Activated T-helper 1 cell treated with anti-CD3 and anti-CD28 coated beads, Interleukin-12 subunit alpha, Interleukin-12 subunit beta, Interleukin-2, Interleukin-4 antibody, amounts not matched to agents 30 ng/mL and 10 ng/mL and 1 ng/mL, durations not matched to agents 14 hours and 24 hours and 36 hours (primary cell): ENCODE data around the gene IGSF9. TPM values are rescaled to one million over a fixed set of nuclear protein-coding genes. Genes with fewer than 3 reads are reported as not detected.
"Not testable (repeated sequence)": the region's sequence is repeated elsewhere in the genome, so short reads cannot be mapped to it uniquely, and the experiment has no call there.

Experiments used
- DNase-seq: peaks from one replicate; pipeline ENCODE4 v3.0.0; 2021; ENCODE audit warnings: low spot score
- H3K27ac Mint-ChIP-seq: one replicate; pipeline ENCODE4 v1.8.0; 2021; ENCODE audit warnings: mild to moderate bottlenecking, mixed read lengths
- H3K27me3 Mint-ChIP-seq: one replicate; pipeline ENCODE4 v1.8.0; 2022; ENCODE audit warnings: mild to moderate bottlenecking, moderate library complexity, mixed read lengths; ENCODE audit not compliant: insufficient read depth
- H3K36me3 Mint-ChIP-seq: one replicate; pipeline ENCODE4 v1.8.0; 2021; ENCODE audit warnings: low read depth, mixed read lengths
- H3K4me1 Mint-ChIP-seq: one replicate; pipeline ENCODE4 v1.8.0; 2021; ENCODE audit warnings: low read depth, mixed read lengths
- H3K4me3 Mint-ChIP-seq: one replicate; pipeline ENCODE4 v1.8.0; 2021; ENCODE audit warnings: mild to moderate bottlenecking, moderate library complexity, mixed read lengths
- H3K9me3 Mint-ChIP-seq: one replicate; pipeline ENCODE4 v1.8.0; 2021; ENCODE audit warnings: mixed read lengths
- intact Hi-C: fragments of 100-400 bp; cut with micrococcal nuclease; formaldehyde crosslinking; loops from one replicate; pipeline ENCODE4 v1.15.1; 2024
- total RNA-seq: library from RNA; stranded (reverse); gene quantifications from 2 replicates; pipeline ENCODE4 v1.2.3, GENCODE V29; 2022

Gene IGSF9
- total RNA-seq, 1 donor from 2014 or later = not detected

DNA sequence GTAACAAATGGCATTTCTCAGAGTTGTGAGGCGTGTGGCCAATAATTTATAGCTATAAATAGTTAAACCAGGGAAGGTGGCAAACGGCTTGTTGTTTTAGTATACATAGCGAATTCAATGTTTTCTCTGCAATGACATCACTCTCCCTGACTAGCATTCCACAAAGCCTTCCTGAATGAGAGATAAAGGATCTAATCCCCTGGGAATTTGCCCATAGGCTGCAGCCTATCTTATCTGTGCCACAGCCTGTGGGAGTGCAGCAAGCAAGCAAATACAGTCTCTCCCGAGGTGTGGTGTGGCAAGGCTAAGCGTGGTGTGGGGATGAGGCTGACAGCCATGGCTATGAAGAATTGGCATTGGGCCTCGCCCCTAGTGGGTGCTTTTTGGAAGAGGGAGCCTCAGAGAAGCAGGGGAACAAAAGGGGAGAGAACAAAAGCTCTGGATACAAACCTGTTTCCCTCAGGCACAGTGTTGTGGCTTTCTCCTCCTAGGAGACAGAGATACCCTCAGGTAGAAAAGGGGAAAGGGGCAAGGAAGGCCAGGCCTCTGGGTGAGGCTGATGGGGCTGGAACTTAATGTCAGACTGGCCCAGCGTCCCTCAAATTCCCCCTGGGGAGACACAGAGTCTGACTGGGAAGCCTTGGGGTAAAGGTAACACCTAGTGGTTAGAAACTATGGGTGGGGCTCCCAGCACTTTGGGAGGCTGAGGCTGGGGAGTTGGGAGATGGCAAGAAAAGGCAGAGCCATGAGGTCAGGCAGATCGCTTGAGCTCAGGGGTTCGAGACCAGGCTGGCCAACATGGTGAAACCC is 29.0 kb downstream of the IGSF9 start:
- Mint-ChIP-seq H3K27me3 (no peaks in the 10 kb centered on the region), H3K36me3 (peaks cover 60% of the 10 kb centered on the region), H3K4me1 (peaks cover 58% of the 10 kb centered on the region), H3K9me3 (no peaks in the 10 kb centered on the region), H3K27ac (peak overlapping the region; percentile 59), H3K4me3 (no peak overlapping the region)
- DNase-seq = no peak
- intact Hi-C loops = no loop called here

DNA sequence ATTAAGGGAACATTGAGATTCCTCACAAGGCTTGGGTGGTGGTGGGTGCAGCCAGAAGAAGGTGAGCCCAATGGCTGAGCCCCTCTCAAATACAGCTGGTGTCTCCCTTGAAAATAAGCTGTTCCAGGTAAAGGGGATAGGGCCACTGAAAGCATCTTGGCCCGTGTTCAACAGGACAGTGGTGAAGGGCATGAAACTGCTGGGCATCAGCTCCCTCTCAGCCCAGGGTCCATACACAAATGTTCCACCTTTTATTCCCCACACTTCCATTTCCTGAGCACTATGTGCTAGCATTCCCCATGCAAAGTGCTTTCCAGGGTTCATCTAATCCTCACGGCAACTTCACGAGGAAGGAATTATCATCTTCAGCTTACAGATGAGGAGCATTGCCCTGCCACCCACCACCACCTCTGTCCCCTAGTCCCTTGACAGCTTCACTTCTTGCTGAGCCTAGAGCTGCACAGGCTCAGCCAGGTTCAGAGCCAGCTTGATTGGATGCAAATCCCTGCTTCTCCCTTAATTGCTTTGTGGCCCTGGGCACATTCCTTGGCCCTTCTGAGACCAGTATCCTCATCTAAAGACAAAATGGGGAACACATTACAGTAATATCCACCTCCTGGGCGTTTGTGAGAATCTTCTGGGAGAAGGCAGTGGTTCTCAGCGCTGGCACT is 29.7 kb downstream of the IGSF9 start:
- peaks cover 58% of the 10 kb centered on the region for H3K4me1 Mint-ChIP-seq
- no peaks in the 10 kb centered on the region for H3K9me3 Mint-ChIP-seq
- H3K27me3 Mint-ChIP-seq = no peaks in the 10 kb centered on the region
- DNase-seq = no peak
- peaks cover 54% of the 10 kb centered on the region for H3K36me3 Mint-ChIP-seq
- no peak overlapping the region for H3K4me3 Mint-ChIP-seq
- intact Hi-C loops = no loop called here
- peak overlapping the region; percentile 21 for H3K27ac Mint-ChIP-seq

DNA sequence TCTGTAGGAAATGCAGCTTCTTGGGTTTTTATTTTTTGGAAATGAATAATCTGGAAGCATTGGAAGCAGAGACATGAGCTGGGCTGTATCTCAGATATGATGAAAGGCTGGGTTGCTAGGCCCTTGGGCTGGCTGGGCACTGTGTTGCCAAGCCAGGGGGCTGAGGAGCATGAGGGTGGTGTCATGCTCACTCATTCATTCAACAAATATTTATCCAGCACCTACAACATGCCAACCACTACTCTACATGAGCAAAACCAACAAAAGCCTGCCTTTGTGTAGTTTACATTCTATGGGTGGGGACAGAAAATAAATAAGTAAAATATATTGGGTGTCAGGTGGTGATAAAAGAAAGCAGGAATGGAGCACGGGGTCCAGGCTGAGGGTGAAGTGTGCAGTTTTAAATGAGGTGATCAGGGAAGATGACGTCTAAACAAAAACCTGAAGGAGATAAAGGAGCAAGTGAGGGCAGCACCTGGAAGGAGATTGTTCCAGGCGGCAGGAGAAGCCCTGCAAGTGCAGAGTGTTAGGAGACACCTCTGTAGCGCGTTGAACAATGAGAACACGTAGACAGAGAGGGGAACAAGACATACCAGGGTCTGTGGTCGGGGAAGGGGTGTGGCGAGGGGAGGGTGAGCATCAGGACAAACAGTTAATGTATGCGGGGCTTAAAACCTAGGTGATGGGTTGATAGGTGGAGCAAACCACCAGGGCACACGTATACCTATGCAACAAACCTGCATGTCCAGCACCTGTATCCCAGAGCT is 31.0 kb downstream of the IGSF9 start:
- H3K27me3 Mint-ChIP-seq = no peaks in the 10 kb centered on the region
- no peaks in the 10 kb centered on the region for H3K9me3 Mint-ChIP-seq
- intact Hi-C loops = no loop called here
- H3K4me1 Mint-ChIP-seq = peaks cover 65% of the 10 kb centered on the region
- H3K27ac Mint-ChIP-seq = no peak overlapping the region
- no peak overlapping the region for H3K4me3 Mint-ChIP-seq
- H3K36me3 Mint-ChIP-seq = peaks cover 43% of the 10 kb centered on the region
- DNase-seq = no peak

DNA sequence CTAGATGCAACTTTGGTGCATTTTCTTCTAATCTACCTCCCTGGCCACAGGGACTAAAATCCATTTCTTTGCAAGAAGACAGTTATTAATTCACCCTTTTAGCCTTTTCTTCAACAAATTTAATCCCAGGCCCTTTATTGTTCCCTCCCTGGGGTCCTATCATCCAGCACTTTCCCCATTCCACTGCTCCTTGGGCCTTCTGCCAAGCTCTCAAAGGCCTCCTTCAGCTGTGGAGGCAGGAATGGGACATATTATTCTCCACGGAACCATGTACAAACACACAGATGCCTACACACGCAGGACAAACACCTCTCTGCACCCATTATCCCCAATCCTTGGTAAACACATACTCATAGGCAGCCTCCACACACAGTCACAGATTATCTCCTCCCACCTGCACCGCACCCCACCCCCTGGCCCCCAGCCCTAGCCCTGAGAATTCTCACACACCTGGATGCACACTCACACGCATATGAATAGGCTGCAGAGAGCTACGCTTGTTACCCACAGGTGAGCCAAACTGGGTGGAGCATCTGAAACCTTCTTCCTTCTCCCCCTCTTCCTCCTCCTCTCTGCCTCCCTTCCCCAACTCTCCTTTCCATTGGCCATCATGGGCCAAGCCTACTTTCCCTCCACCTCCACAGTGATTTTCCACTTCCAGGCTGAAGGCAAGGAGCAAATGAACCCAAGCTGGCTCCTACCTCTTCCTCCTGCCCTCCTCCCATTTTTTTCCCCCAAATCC is 31.8 kb downstream of the IGSF9 start:
- Mint-ChIP-seq H3K27me3 (no peaks in the 10 kb centered on the region), H3K27ac (peak overlapping the region; percentile 65), H3K9me3 (no peaks in the 10 kb centered on the region), H3K4me1 (peaks cover 68% of the 10 kb centered on the region), H3K36me3 (peaks cover 37% of the 10 kb centered on the region), H3K4me3 (no peak overlapping the region)
- intact Hi-C loops = no loop called here
- no peak for DNase-seq

DNA sequence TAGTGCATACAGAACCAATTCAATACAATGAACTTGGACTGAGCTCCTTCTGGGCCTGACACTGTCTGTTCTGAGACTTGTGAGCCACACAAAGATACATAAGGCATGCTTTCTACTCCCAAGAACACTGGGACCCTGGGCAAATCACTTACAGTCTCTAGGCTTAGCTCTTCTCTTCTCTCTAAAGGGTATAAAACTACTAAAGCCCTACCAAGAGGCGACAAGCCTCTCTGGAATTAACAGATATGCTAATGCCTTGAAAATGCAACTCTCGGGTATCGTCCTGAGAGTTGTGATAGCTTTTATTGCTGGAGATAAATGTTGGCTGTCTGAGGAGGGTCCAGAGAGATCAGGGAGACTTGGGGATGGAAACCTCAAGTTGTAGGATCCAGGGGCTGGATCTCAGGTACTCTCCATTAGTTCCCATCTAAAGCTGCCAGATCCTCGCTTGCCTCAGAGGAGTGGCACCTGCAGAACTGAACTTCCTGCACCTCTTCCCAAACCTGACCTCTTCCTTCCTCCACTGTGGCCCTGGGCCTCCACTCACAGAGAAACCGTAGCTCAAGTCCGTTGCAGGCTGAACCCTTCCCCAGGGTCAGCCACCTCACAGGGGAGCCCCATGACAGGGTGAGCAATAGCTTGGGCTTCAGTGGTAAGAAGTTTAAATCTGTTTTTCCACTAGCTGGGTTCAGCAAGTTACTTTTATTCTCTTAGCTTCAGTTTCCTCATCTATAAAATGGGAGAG is 33.9 kb downstream of the IGSF9 start:
- H3K27ac Mint-ChIP-seq = peak overlapping the region; percentile 86
- intact Hi-C loops = no loop called here
- peaks cover 23% of the 10 kb centered on the region for H3K36me3 Mint-ChIP-seq
- peaks cover 55% of the 10 kb centered on the region for H3K4me1 Mint-ChIP-seq
- H3K9me3 Mint-ChIP-seq = no peaks in the 10 kb centered on the region
- DNase-seq = no peak
- H3K4me3 Mint-ChIP-seq = peak overlapping the region; percentile 31
- H3K27me3 Mint-ChIP-seq = no peaks in the 10 kb centered on the region

DNA sequence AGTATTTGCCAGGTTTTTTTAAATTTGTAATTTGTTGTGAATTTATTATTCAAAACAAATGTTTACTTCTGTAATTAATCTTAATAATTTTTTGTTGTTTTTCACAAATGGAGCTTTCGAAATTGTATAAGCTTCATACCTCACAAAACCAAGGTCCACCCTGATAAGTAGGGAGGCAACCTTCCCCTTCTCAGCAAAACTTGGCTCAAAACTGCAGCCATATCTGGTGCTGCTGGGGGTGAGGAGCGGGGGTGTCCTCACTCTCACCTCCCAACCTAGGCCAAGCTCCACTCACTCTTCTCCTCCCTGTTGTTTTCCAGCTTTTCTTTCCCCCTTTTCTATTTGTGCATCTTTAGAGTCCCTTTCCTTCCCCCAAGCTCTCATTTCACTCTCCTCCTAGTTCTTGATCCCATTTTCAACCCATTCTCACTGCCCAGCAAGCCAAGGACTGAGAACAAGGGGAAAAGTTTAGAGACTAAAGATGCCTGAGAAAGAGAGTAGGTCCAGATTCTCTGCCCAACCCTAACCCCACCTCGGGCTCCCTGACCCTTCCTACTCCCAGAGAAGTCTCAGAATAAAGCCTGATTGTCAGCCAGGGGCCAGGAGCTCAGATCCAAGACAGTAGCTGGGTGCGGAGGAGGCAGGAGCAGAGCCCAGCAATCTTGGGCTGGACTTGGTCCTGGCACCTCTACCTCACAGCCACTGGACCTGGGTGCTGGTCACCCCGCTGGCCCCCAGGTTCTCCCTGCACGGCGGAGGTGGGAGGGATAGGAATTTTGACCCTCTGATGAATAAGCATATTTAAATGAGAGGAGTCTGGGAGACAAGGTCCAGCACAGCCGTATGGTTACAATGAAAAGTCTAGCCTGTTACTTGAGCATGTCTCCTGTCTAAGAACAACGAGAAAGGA is 37.1 kb downstream of the IGSF9 start:
- Mint-ChIP-seq H3K9me3 (no peaks in the 10 kb centered on the region), H3K4me3 (no peak overlapping the region), H3K27ac (no peak overlapping the region), H3K36me3 (peaks cover 5% of the 10 kb centered on the region), H3K4me1 (peaks cover 41% of the 10 kb centered on the region), H3K27me3 (peaks cover 5% of the 10 kb centered on the region)
- intact Hi-C loops = no loop called here
- DNase-seq = no peak

DNA sequence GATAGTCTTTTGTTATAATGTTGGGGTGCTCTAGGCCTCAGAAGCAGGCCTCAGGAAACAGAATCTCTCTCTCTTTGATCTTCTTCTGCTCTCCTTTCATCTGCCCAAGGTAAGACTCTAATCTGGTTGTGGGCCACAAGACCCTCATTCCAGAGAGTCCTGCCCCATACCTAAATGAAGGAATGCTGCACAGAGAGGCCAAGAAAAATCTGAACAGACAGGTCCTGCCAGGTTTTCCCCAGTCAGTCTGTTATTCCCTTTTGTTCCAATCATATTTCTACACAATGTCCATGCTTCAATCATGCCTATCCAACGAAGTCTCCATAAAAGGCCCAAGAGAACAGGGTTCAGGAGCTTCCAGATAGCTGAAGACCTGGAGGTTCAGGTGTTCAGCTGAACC is 38.5 kb downstream of the IGSF9 start:
- Mint-ChIP-seq H3K9me3 (no peaks in the 10 kb centered on the region), H3K4me1 (peaks cover 28% of the 10 kb centered on the region), H3K27ac (no peak overlapping the region), H3K4me3 (no peak overlapping the region), H3K27me3 (peaks cover 6% of the 10 kb centered on the region), H3K36me3 (peaks cover 2% of the 10 kb centered on the region)
- DNase-seq = no peak
- intact Hi-C loops = no loop called here

DNA sequence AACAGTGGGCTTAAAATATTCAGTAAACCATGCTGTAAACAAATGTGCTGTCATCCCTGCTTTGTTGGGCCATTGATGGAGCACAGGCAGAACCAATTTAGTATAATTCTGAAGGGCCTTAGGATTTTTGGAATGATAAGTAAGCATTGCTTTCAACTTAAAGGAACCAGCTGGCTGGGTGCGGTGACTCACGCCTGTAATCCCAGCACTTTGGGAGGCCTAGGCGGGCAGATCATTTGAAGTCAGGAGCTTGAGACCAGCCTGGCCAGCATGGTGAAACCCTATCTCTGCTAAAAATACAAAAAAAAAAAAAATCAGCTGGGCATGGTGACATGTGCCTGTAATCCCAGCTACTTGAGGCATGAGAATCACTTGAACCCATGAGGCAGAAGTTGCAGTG is 41.4 kb downstream of the IGSF9 start:
- intact Hi-C loops, H3K27me3 Mint-ChIP-seq: not testable (repeated sequence)

DNA sequence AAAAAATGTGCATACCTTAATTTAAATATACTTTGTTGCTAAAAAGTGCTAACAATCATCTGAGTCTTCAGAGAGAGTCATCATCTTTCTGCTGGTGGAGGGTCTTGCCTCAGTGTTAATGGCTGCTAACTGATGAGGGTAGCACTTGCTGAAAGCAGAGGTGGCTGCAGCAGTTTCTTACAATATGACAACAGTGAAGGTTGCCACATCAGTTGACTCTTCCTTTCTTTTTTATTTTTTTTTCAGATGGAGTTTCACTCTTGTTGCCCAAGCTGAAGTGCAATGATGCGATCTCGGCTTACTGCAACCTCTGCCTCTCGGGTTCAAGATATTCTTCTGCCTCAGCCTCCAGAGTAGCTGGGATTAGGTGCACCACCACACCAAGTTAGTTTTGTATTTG is 42.9 kb downstream of the IGSF9 start:
- Mint-ChIP-seq H3K9me3 (no peaks in the 10 kb centered on the region), H3K27me3 (peaks cover 8% of the 10 kb centered on the region), H3K36me3 (peaks cover 2% of the 10 kb centered on the region), H3K4me3 (no peak overlapping the region), H3K27ac (no peak overlapping the region), H3K4me1 (peaks cover 9% of the 10 kb centered on the region)
- DNase-seq = no peak
- intact Hi-C loops = no loop called here

More for the DNA sequence above, 41.4 kb downstream of the IGSF9 start:
- not testable (repeated sequence) for H3K9me3 Mint-ChIP-seq, DNase-seq, H3K4me3 Mint-ChIP-seq, H3K27ac Mint-ChIP-seq, H3K36me3 Mint-ChIP-seq, H3K4me1 Mint-ChIP-seq

DNA sequence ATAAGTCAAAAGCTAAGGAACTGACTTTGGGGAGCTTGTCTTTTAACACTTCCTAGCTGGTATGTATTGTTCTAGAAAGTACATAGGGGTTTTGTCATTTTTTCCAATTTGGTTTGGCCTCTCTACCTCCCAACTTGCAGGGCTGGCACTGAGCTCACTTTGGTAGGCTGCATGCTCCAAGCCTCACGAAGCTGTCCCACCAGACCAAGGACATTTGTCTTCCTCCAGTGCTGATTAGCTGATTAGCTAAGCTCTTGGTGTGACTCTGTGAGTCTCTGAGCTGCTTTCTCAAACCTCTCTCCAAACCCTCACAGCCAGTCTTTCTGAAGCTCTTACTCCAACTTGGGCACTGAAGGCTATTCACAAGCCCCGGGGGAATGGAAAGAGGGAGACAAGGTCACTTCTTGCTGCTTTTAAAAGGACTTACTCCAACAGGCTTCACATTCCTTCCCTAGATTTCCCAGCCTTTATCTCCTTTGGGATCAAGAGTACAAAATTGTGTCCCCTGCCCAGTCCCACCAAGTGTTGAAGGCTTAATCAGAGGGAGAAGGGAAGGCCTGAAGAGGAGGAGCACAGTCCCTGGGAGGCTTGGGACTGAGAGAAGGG is 44.6 kb downstream of the IGSF9 start:
- intact Hi-C loops = no loop called here
- no peaks in the 10 kb centered on the region for H3K36me3 Mint-ChIP-seq
- H3K4me3 Mint-ChIP-seq = no peak overlapping the region
- no peak overlapping the region for H3K27ac Mint-ChIP-seq
- H3K4me1 Mint-ChIP-seq = peaks cover 9% of the 10 kb centered on the region
- H3K27me3 Mint-ChIP-seq = peaks cover 14% of the 10 kb centered on the region
- no peak for DNase-seq
- no peaks in the 10 kb centered on the region for H3K9me3 Mint-ChIP-seq

DNA sequence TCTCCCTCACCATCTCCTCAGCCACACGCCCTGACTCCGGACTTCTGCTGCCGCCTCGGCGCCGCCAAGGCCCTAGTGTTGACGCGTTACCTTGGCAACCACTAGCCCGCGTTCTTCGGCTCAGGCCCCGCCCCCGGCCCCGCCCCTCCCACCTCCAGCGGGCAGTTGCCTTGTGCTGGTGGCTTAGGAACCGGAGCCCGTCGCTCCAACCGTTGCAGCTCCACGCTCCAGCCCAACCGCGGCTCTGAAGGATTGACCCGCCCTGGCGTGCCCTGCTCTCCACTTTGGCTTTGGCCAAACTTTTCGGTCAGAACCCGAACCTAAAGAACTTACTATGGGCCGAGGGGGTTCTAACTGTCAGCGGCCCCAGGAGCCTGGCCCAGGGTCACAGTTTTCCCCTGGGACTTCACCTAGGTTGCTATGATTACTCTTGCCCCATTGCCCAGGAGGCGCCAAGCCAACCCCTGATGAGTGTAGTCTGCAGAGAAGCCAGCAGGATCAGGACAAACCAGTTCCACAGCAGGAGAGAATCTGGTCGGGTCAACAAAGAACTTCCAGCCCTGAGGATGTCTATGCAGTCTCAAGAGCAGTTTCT is 45.2 kb downstream of the IGSF9 start, which contains the start of gene CFAP45:
TSS of gene CFAP45 (minus strand) at position 80 of the 595 bp plus-strand sequence. CDS start at position 13, 67 bp downstream.
- Mint-ChIP-seq H3K4me1 (peaks cover 9% of the 10 kb centered on the region), H3K27ac (peak within 1 kb of the TSS; percentile 55)

More for the DNA sequence above, 45.2 kb downstream of the IGSF9 start, which contains the start of gene CFAP45:
- Mint-ChIP-seq H3K36me3 (no peaks in the 10 kb centered on the region), H3K9me3 (no peaks in the 10 kb centered on the region), H3K27me3 (peaks cover 16% of the 10 kb centered on the region), H3K4me3 (no peak within 1 kb of the TSS)
- intact Hi-C loops = no loop called here
- DNase-seq = no peak
